Heart left ventricle (tissue), 16 donors: ENCODE data around the gene DLGAP4. TPM values are rescaled to one million over a fixed set of nuclear protein-coding genes. Genes with fewer than 3 reads are reported as not detected.

Source experiments
- ATAC-seq, 4 donors: fragments of 200-7000 bp; cut with Tn5 transposase; one replicate each; pipeline ENCODE4 v1.9.1; 2020 to 2022; ENCODE audit warnings: moderate library complexity in 4 of 4, mild to moderate bottlenecking in 3 of 4, moderate number of reproducible peaks in 1 of 4
- DNase-seq, 5 donors: peaks; one replicate each; pipeline ENCODE4 v3.0.0-alpha.2; 2020
- H3K27ac ChIP-seq, 12 donors: fragments of 200-600 bp; sonication (generic) in 4 of 12; one replicate each; pipeline versions ENCODE4 v1.5.0 to v1.8.0; 2016 to 2022; ENCODE audit warnings: mild to moderate bottlenecking in 2 of 12
- H3K27me3 ChIP-seq, 9 donors: fragments of 200-600 bp; sonication (generic) in 2 of 9; one replicate each; pipeline versions ENCODE4 v1.5.1 to v1.8.0; 2016 to 2022; ENCODE audit warnings: mild to moderate bottlenecking in 3 of 9
- H3K36me3 ChIP-seq, 9 donors: fragments of 200-600 bp; sonication (generic) in 2 of 9; one replicate each; pipeline versions ENCODE4 v1.5.0 to v1.8.0; 2018 to 2022; ENCODE audit warnings: mild to moderate bottlenecking in 2 of 9
- H3K4me1 ChIP-seq, 12 donors: fragments of 200-600 bp; sonication (generic) in 4 of 12; one replicate each; pipeline versions ENCODE4 v1.5.0 to v1.8.0; 2016 to 2022; ENCODE audit warnings: mild to moderate bottlenecking in 3 of 12
- H3K4me3 ChIP-seq, 12 donors: fragments of 200-600 bp; sonication (generic) in 4 of 12; one replicate each; pipeline versions ENCODE4 v1.5.0 to v1.8.0; 2017 to 2022; ENCODE audit warnings: mild to moderate bottlenecking in 9 of 12, moderate library complexity in 4 of 12
- H3K9me3 ChIP-seq, 12 donors: fragments of 200-600 bp; sonication (generic) in 4 of 12; one replicate each; pipeline versions ENCODE4 v1.5.0 to v1.8.0; 2016 to 2022; ENCODE audit warnings: mild to moderate bottlenecking in 1 of 12
- POLR2A ChIP-seq, 2 donors: fragments of 450-650 bp; IDR thresholded peaks; one replicate each; pipeline ENCODE4 v1.6.1; 2017; ENCODE audit warnings: antibody characterized with exemption in 2 of 2, mild to moderate bottlenecking in 2 of 2, moderate library complexity in 2 of 2
- WGBS, 4 donors: extraction: QIAGEN DNeasy Blood & Tissue Kit in 2 of 4; methylation state at CpG; one replicate each; pipeline versions ENCODE4 v1.1.5 to v1.1.7; 2013 to 2018; 5-methylcytosine and 5-hydroxymethylcytosine counted together
- intact Hi-C, 10 donors: fragments of 100-400 bp; cut with DNase I; formaldehyde crosslinking; loops; one replicate each; pipeline versions ENCODE4 v1.11.1 to v1.14.2; 2022
- polyA plus RNA-seq, 2 donors: library from polyadenylated mRNA; stranded (reverse); fragments of 200-250 nt; gene quantifications; one replicate each; pipeline ENCODE4 v1.2.3, GENCODE V29; 2013
- total RNA-seq, 9 donors: library from RNA; depleted of rRNA in 2 of 9; stranded (reverse); fragments of >200 nt in 2 of 9; fragmentation: NEBNext Ultra II Directional in 3 of 9; extraction: Animal tissue kit (Norgen Biotek cat#: 25700) in 3 of 9; gene quantifications; one replicate each; pipeline versions ENCODE4 v1.1.0 to v1.2.4, GENCODE V29; 2016 to 2023
- TF ChIP-seq, protein P1 (sequence below), 12 donors: fragments of 200-600 bp; sonication (generic) in 4 of 12; IDR thresholded peaks; one replicate each; pipeline versions ENCODE4 v1.5.0 to v1.8.0; 2018 to 2022; ENCODE audit warnings: antibody characterized with exemption in 12 of 12, mild to moderate bottlenecking in 5 of 12
- donor health status: ischemic (EF 13 %, LVEDD 7.1; RV severe dilation, severe dysfunction).
- donor health status: healthy with polysubstance abuse.
- donor health status: DM: no; HTN: yes; CAD: no.
- donor health status: DM: no; HTN: no; CAD: no.
- donor health status: ischemic (EF 25% LVEDD 6.9; RV normal size, moderate dysfunction).
- donor health status: ischemic (EF 25% LVEDD 5.7; RV mildly dilated, moderate dysfunction).
- donor health status: healthy.
- donor health status: DM: yes; HTN: yes; CAD: no.
- donor health status: ischemic (EF 35%, LVEDD 5.7; RV mildly dilated, moderate dysfunction).
- donor health status: nonischemic (EF 11% LVEDD 7.7; RV severe dilation, severe dysfunction).
- donor health status: DM: yes; HTN: yes; CAD: no.
- donor health status: PGD.
- donor health status: ischemic (EF 29% LVEDD 5.4; RV normal size, mild dysfunction).
- donor health status: nonischemic (EF 23%, LVEDD 6.1; RV moderate dilation, normal function).

Gene DLGAP4
- total and polyA plus RNA-seq, 11 donors, result 25.6 to 76.7 (median 55.1) TPM

DNA sequence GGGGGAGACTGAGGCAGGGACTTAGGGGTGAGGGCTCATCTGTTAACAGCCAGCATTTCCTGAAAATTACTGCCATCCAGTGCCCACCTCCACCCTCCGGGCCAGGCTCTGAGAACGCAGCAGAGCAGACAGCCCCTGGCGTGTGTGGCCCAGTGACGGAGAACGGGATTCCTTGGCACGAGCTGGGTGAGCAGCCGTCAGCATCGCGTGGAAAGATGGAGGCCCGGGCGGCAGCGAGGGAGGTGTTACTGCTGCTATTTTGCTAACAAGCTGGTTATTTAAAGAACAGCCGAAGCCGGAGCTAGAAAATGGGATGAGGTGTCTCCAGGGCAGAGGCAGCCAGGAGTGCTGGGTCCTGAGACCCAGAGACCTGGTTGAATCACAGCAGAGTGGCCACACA is 62.7 kb downstream of the DLGAP4 start:
- H3K27me3 ChIP-seq, result peaks cover 0 to 37% (median 2%) of the 10 kb centered on the region in 9 donors
- H3K27ac ChIP-seq, result no peak overlapping the region
- ATAC-seq, result no peak
- H3K9me3 ChIP-seq, result no peaks in the 10 kb centered on the region
- TF ChIP-seq, protein P1, sequence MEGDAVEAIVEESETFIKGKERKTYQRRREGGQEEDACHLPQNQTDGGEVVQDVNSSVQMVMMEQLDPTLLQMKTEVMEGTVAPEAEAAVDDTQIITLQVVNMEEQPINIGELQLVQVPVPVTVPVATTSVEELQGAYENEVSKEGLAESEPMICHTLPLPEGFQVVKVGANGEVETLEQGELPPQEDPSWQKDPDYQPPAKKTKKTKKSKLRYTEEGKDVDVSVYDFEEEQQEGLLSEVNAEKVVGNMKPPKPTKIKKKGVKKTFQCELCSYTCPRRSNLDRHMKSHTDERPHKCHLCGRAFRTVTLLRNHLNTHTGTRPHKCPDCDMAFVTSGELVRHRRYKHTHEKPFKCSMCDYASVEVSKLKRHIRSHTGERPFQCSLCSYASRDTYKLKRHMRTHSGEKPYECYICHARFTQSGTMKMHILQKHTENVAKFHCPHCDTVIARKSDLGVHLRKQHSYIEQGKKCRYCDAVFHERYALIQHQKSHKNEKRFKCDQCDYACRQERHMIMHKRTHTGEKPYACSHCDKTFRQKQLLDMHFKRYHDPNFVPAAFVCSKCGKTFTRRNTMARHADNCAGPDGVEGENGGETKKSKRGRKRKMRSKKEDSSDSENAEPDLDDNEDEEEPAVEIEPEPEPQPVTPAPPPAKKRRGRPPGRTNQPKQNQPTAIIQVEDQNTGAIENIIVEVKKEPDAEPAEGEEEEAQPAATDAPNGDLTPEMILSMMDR (IDR thresholded peaks at IDR 0.05), result no peak
- TF ChIP-seq POLR2A (IDR thresholded peaks at IDR 0.05), result no peak
- no peak for DNase-seq
- no peak overlapping the region for H3K4me3 ChIP-seq
- no peaks in the 10 kb centered on the region for H3K36me3 ChIP-seq
- H3K4me1 ChIP-seq, result no peaks in the 10 kb centered on the region
- intact Hi-C loops, result no loop called here
- WGBS, 4 donors, result 70 to 77% (median 72%) methylated on average over 14 of the region's 14 CpGs

DNA sequence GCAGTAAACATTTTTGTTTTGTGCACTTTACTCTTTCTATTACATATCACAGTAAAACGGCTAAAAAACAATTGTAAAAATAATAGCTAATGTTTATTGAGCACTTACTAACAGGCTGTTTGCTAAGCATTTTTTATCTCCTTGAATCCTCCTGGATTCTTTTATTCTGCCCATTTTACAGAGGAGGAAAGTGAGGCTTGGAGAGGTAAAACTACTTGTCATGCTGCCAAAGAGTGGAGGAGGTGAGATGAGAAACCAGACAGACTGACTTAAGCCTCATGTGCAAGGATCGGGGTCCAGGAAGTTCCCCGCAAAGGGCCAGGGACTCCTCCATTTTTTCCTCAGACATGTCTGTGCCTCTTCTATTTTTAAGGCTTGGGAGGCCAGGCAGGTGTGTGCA is 63.6 kb downstream of the DLGAP4 start:
- intact Hi-C loops, result no loop called here
- no peak for ATAC-seq
- no peak overlapping the region for H3K27ac ChIP-seq
- peaks cover 0 to 42% (median 7%) of the 10 kb centered on the region in 9 donors for H3K27me3 ChIP-seq
- no peaks in the 10 kb centered on the region for H3K4me1 ChIP-seq
- no peak overlapping the region for H3K4me3 ChIP-seq
- no peak for DNase-seq
- no peaks in the 10 kb centered on the region for H3K9me3 ChIP-seq
- 70 to 76% (median 74%) methylated on average over 3 of the region's 3 CpGs for WGBS, 4 donors
- TF ChIP-seq, protein P1 (IDR thresholded peaks at IDR 0.05), result no peak
- no peak for TF ChIP-seq POLR2A (IDR thresholded peaks at IDR 0.05)
- no peaks in the 10 kb centered on the region for H3K36me3 ChIP-seq

DNA sequence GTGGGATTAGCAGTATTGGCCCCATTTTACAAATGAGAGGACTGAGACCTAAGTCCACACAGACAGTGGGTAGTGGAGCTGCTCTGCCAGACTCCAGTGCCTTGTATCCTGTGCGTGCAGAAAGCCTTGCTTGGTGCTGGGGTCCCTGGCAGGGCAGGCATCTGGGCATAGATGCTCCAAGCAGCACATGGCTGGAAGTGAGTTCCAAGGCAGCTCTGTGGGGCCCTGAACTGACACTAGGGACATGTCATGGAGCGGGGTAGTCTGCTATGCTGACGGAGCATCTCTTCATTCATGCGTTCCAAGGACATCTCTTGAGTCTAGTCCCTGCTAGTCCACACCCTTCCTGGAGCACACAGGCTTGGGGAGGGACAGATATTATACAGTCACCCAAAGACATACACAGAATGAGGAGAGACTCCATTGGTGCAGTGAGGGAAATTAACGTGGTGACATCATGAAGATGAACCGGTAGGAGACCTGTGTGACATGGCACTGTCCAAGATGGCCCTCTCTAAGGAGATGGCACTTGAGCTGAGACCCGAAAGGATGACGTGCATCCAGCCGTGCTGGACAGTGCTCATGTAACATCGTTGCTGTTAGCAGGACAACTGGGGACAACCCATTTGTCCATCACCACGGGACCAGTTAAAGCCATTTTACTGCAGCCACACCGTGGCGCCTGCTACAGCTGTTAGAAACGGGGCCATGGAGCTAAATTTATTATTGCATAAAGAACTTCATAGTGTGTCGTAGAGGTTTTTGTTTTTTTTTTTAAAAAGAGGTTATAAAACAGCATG is 65.1 kb downstream of the DLGAP4 start:
- Histone ChIP-seq H3K4me3 (no peak overlapping the region), H3K36me3 (no peaks in the 10 kb centered on the region), H3K9me3 (no peaks in the 10 kb centered on the region), H3K4me1 (no peaks in the 10 kb centered on the region), H3K27me3 (peaks cover 0 to 47% (median 7%) of the 10 kb centered on the region in 9 donors), H3K27ac (no peak overlapping the region)
- ATAC-seq (no peak), DNase-seq (no peak)
- TF ChIP-seq, protein P1 (IDR thresholded peaks at IDR 0.05), result no peak
- no peak for TF ChIP-seq POLR2A (IDR thresholded peaks at IDR 0.05)
- 73 to 84% (median 75%) methylated on average over 15 of the region's 15 CpGs for WGBS, 4 donors
- intact Hi-C loops, result no loop called here

DNA sequence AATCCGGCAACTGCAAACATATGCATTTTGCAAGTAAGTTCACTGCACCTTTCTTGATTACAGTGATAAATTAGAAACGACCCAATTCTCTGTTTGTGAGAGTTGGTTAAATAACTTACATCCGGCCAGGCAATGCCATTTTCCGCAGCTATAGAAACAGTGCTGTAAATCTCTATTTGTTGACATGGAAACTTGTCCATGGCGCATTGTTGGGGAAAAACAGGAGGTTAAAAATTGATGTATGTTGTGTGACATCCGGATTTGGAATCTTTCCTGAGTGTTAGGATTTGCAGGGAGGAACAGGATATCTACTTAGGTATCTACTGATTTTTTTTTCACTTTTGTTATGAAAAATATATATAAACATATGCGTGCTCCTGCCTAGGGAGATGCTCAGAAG is 66.5 kb downstream of the DLGAP4 start:
- DNase-seq (no peak), ATAC-seq (no peak)
- no peaks in the 10 kb centered on the region for H3K4me1 ChIP-seq
- H3K4me3 ChIP-seq, result no peak overlapping the region
- H3K27ac ChIP-seq, result no peak overlapping the region
- H3K9me3 ChIP-seq, result no peaks in the 10 kb centered on the region
- TF ChIP-seq, protein P1 (IDR thresholded peaks at IDR 0.05), result no peak
- TF ChIP-seq POLR2A (IDR thresholded peaks at IDR 0.05), result no peak
- WGBS, 4 donors, result 72 to 73% (median 72%) methylated on average over 7 of the region's 7 CpGs
- intact Hi-C loops, result no loop called here
- peaks cover 0 to 54% (median 4%) of the 10 kb centered on the region in 9 donors for H3K27me3 ChIP-seq
- no peaks in the 10 kb centered on the region for H3K36me3 ChIP-seq
